Psoas muscle (tissue), 8 donors: ENCODE data around the gene TAF4. TPM values are rescaled to one million over a fixed set of nuclear protein-coding genes. Genes with fewer than 3 reads are reported as not detected.
"Not testable (repeated sequence)": the region's sequence is repeated elsewhere in the genome, so short reads cannot be mapped to it uniquely, and the experiment has no call there.

Experiments
- ATAC-seq, 4 donors: fragments of 200-7000 bp; cut with Tn5 transposase; one replicate each; pipeline ENCODE4 v1.9.1; 2020; ENCODE audit warnings: moderate library complexity in 3 of 4, mild to moderate bottlenecking in 2 of 4
- DNase-seq, 2 donors: peaks; one replicate each; pipeline ENCODE4 v3.0.0-alpha.2; 2020
- H3K27ac ChIP-seq: fragments of 200-600 bp; one replicate; pipeline ENCODE4 v1.8.0; 2022
- H3K27me3 ChIP-seq, 3 donors: fragments of 200-600 bp in 1 of 3; one replicate each; pipeline versions ENCODE4 v1.6.1 to v1.8.0; 2013 to 2022; ENCODE audit warnings: low read length in 2 of 3, mild to moderate bottlenecking in 2 of 3, moderate library complexity in 1 of 3; ENCODE audit not compliant: insufficient read depth in 3 of 3
- H3K36me3 ChIP-seq, 2 donors: fragments of 200-600 bp in 1 of 2; one replicate each; pipeline versions ENCODE4 v1.6.1 to v1.8.0; 2013 to 2022; ENCODE audit warnings: low read depth in 1 of 2, mild to moderate bottlenecking in 1 of 2, moderate library complexity in 1 of 2; ENCODE audit not compliant: insufficient read depth in 1 of 2
- H3K4me1 ChIP-seq: fragments of 200-600 bp; one replicate; pipeline ENCODE4 v1.8.0; 2022
- H3K4me3 ChIP-seq: fragments of 200-600 bp; one replicate; pipeline ENCODE4 v1.8.0; 2022; ENCODE audit warnings: mild to moderate bottlenecking
- H3K9me3 ChIP-seq: fragments of 200-600 bp; one replicate; pipeline ENCODE4 v1.8.0; 2022
- CTCF ChIP-seq: fragments of 200-600 bp; IDR thresholded peaks from one replicate; pipeline ENCODE4 v1.8.0; 2022; ENCODE audit warnings: antibody characterized with exemption
- WGBS, 3 donors: extraction: QIAGEN DNeasy Blood & Tissue Kit; methylation state at CpG; one replicate each; pipeline versions ENCODE4 v1.1.6 to v1.1.7; 2013; 5-methylcytosine and 5-hydroxymethylcytosine counted together
- intact Hi-C, 2 donors: fragments of 100-400 bp; cut with DNase I; formaldehyde crosslinking; loops; one replicate each; pipeline versions ENCODE4 v1.11.0 to v1.14.2; 2022
- polyA plus RNA-seq, 3 donors: library from polyadenylated mRNA; stranded (reverse); fragments of 200-250 nt; gene quantifications; one replicate each; pipeline ENCODE4 v1.2.3, GENCODE V29; 2013
- total RNA-seq, 4 donors: library from RNA; stranded (reverse); fragmentation: NEBNext Ultra II Directional in 2 of 4; extraction: Animal tissue kit (Norgen Biotek cat#: 25700) in 2 of 4; gene quantifications; one replicate each; pipeline versions ENCODE4 v1.2.1 to v1.2.4, GENCODE V29; 2021 to 2023
- donor health status: healthy with polysubstance abuse.
- donor health status: DM: no; HTN: no; CAD: no; lungs with moderate emphysema.
- donor health status: Bipolar disorder and iron deficiency.
- donor health status: healthy.
- donor health status: DM: yes; HTN: yes; CAD: no.
- donor health status: DM: no; HTN: no; CAD: no.
- donor health status: DM: no; HTN: no; CAD: no.
- donor health status: DM: yes; HTN: yes; CAD: no.

The TAF4 gene
- total and polyA plus RNA-seq, 7 donors, result 2.8 to 17.7 (median 10.7) TPM

- WGBS, 3 donors, result 90 to 95% (median 93%) methylated on average over 25 of the region's 25 CpGs
These were observed 91.9 kb downstream of the TAF4 start for GRCh38 chr20:61973515-61974356.

GRCh38 chr20:61972636-61973508 is 92.8 kb downstream of the TAF4 start:
- H3K9me3 ChIP-seq, result no peaks in the 10 kb centered on the region
- H3K27me3 ChIP-seq, result no peaks in the 10 kb centered on the region
- no peak for TF ChIP-seq CTCF
- WGBS, 3 donors, result 93% methylated on average over 27 of the region's 27 CpGs
- peaks cover 6 to 48% of the 10 kb centered on the region in 2 donors for H3K36me3 ChIP-seq
- H3K27ac ChIP-seq, result no peak overlapping the region
- DNase-seq (no peak), ATAC-seq (no peak)
- no peaks in the 10 kb centered on the region for H3K4me1 ChIP-seq
- no peak overlapping the region for H3K4me3 ChIP-seq
- intact Hi-C loops, result no loop called here

More at GRCh38 chr20:61973515-61974356, 91.9 kb downstream of the TAF4 start:
- intact Hi-C loops, result no loop called here
- no peak overlapping the region for H3K4me3 ChIP-seq
- H3K36me3 ChIP-seq, result peaks cover 6 to 48% of the 10 kb centered on the region in 2 donors
- DNase-seq (no peak), ATAC-seq (no peak)
- H3K9me3 ChIP-seq, result no peaks in the 10 kb centered on the region
- H3K27ac ChIP-seq, result no peak overlapping the region
- H3K4me1 ChIP-seq, result no peaks in the 10 kb centered on the region
- H3K27me3 ChIP-seq, result no peaks in the 10 kb centered on the region
- no peak for TF ChIP-seq CTCF

GRCh38 chr20:61971595-61971994 is 94.1 kb downstream of the TAF4 start:
- H3K27me3 ChIP-seq, H3K4me3 ChIP-seq, DNase-seq, H3K4me1 ChIP-seq, intact Hi-C loops, H3K9me3 ChIP-seq, H3K27ac ChIP-seq, ATAC-seq: not testable (repeated sequence)
- WGBS, 3 donors, result 98 to 99% (median 98%) methylated on average over 9 to 13 of the region's 13 CpGs
- H3K36me3 ChIP-seq, result peaks cover 6 to 46% of the 10 kb centered on the region in 2 donors

- 93 to 97% (median 96%) methylated on average over 11 to 14 of the region's 14 CpGs for WGBS, 3 donors
- H3K27ac ChIP-seq, result no peak overlapping the region
- peaks cover 6 to 37% of the 10 kb centered on the region in 2 donors for H3K36me3 ChIP-seq
- H3K4me1 ChIP-seq, result no peaks in the 10 kb centered on the region
- no peak for TF ChIP-seq CTCF
- H3K4me3 ChIP-seq, result no peak overlapping the region
- peaks cover 0 to 9% (median 3%) of the 10 kb centered on the region in 3 donors for H3K27me3 ChIP-seq
- DNase-seq (no peak), ATAC-seq (no peak)
- intact Hi-C loops, result no loop called here
- H3K9me3 ChIP-seq, result no peaks in the 10 kb centered on the region
These were observed 95.3 kb downstream of the TAF4 start for GRCh38 chr20:61970357-61970756.

- H3K36me3 ChIP-seq, result peaks cover 6 to 32% of the 10 kb centered on the region in 2 donors
- no peak for TF ChIP-seq CTCF
- no peaks in the 10 kb centered on the region for H3K9me3 ChIP-seq
- H3K4me3 ChIP-seq, result no peak overlapping the region
- intact Hi-C loops, result no loop called here
- ATAC-seq (no peak), DNase-seq (no peak)
- no peaks in the 10 kb centered on the region for H3K4me1 ChIP-seq
- H3K27me3 ChIP-seq, result peaks cover 0 to 15% (median 5%) of the 10 kb centered on the region in 3 donors
- 92 to 93% (median 92%) methylated on average over 25 to 27 of the region's 27 CpGs for WGBS, 3 donors
- no peak overlapping the region for H3K27ac ChIP-seq
These were observed 95.9 kb downstream of the TAF4 start for GRCh38 chr20:61969806-61970205.
